ENCODE results near the gene YTHDF1.

DNA sequence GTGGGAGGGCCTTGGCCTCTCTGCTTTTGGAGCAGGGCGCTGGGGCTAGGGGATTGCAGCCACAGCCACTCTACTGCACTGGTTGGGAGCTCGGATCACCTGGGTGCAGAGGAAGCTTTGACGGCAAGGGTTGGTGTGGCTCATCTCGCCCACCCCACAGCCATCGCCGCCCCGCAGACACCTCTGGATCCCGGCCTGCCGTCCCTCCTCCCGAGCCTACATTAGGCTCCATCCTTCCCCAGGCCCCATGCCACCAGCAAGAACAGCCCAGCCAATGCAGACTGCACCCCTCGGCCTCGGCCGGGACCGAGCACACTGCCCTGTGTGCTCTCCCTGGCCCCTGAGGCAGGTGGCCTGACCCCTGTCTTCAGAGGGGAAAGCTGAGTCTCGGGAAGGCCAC lies 44.6 kb upstream of the YTHDF1 start:
- TF ChIP-seq, protein P1, sequence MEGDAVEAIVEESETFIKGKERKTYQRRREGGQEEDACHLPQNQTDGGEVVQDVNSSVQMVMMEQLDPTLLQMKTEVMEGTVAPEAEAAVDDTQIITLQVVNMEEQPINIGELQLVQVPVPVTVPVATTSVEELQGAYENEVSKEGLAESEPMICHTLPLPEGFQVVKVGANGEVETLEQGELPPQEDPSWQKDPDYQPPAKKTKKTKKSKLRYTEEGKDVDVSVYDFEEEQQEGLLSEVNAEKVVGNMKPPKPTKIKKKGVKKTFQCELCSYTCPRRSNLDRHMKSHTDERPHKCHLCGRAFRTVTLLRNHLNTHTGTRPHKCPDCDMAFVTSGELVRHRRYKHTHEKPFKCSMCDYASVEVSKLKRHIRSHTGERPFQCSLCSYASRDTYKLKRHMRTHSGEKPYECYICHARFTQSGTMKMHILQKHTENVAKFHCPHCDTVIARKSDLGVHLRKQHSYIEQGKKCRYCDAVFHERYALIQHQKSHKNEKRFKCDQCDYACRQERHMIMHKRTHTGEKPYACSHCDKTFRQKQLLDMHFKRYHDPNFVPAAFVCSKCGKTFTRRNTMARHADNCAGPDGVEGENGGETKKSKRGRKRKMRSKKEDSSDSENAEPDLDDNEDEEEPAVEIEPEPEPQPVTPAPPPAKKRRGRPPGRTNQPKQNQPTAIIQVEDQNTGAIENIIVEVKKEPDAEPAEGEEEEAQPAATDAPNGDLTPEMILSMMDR (conservative IDR thresholded peaks at IDR 0.05) = no peak
- no peak for TF ChIP-seq ZFX (IDR thresholded peaks at IDR 0.05)
